Ishikawa (cell line): ENCODE data around the gene B4GALT5.

Source experiments
- CEBPB ChIP-seq: IDR thresholded peaks from 2 replicates; pipeline ENCODE4 v1.6.1; 2012
- CREB1 ChIP-seq: IDR thresholded peaks from 2 replicates; pipeline ENCODE4 v1.6.1; 2012; ENCODE audit warnings: low read depth
- EGR1 ChIP-seq: IDR thresholded peaks from 2 replicates; pipeline ENCODE4 v1.6.1; 2012
- EP300 ChIP-seq: IDR thresholded peaks from 2 replicates; pipeline ENCODE4 v1.6.1; 2012; ENCODE audit warnings: borderline replicate concordance
- MAX ChIP-seq: IDR thresholded peaks from 2 replicates; pipeline ENCODE4 v1.6.1; 2012
- NFIC ChIP-seq: IDR thresholded peaks from 2 replicates; pipeline ENCODE4 v1.6.1; 2012
- RAD21 ChIP-seq: IDR thresholded peaks from 2 replicates; pipeline ENCODE4 v1.6.1; 2012; ENCODE audit warnings: low read depth
- REST ChIP-seq: IDR thresholded peaks from 2 replicates; pipeline ENCODE4 v1.6.1; 2012; ENCODE audit warnings: low read depth, mild to moderate bottlenecking
- TAF1 ChIP-seq: IDR thresholded peaks from 2 replicates; pipeline ENCODE4 v1.6.1; 2012; ENCODE audit warnings: low read depth, mild to moderate bottlenecking
- TEAD4 ChIP-seq: IDR thresholded peaks from 2 replicates; pipeline ENCODE4 v1.6.1; 2012
- USF1 ChIP-seq: IDR thresholded peaks from 2 replicates; pipeline ENCODE4 v1.6.1; 2012
- YY1 ChIP-seq: IDR thresholded peaks from 2 replicates; pipeline ENCODE4 v1.6.1; 2012; ENCODE audit warnings: low read depth
- ZBTB7A ChIP-seq: IDR thresholded peaks from 2 replicates; pipeline ENCODE4 v1.6.1; 2012; ENCODE audit warnings: low read depth

- TF ChIP-seq TAF1 (no peak), EGR1 (no peak), CREB1 (no peak), NFIC (no peak), YY1 (no peak), USF1 (no peak), EP300 (no peak), REST (no peak), CEBPB (no peak), RAD21 (no peak), MAX (no peak), ZBTB7A (no peak), TEAD4 (no peak)
Observed at GRCh38 chr20:49691818-49692568, 21.7 kb downstream of the B4GALT5 start.
